Muscle of leg (tissue), 11 donors: ENCODE results near the gene PKHD1. TPM values are rescaled to one million over a fixed set of nuclear protein-coding genes. Genes with fewer than 3 reads are reported as not detected.
"Not testable (repeated sequence)": the region's sequence is repeated elsewhere in the genome, so short reads cannot be mapped to it uniquely, and the experiment has no call there.

Experiments used
- DNase-seq: peaks from one replicate; pipeline ENCODE4 v3.0.0; 2013
- H3K27ac ChIP-seq: one replicate; pipeline ENCODE4 v1.5.1; 2013; ENCODE audit warnings: mild to moderate bottlenecking, low read length, control low read depth
- H3K27me3 ChIP-seq: one replicate; pipeline ENCODE4 v1.6.1; 2013; ENCODE audit warnings: low read length; ENCODE audit not compliant: control insufficient read depth, insufficient read depth
- H3K36me3 ChIP-seq: one replicate; pipeline ENCODE4 v1.6.1; 2013; ENCODE audit warnings: low read length; ENCODE audit not compliant: control insufficient read depth, insufficient read depth
- H3K4me1 ChIP-seq: one replicate; pipeline ENCODE4 v1.6.1; 2013; ENCODE audit warnings: low read length; ENCODE audit not compliant: control insufficient read depth, insufficient read depth
- H3K4me3 ChIP-seq: one replicate; pipeline ENCODE4 v1.5.1; 2013; ENCODE audit warnings: low read length, control low read depth
- H3K9me3 ChIP-seq: replicated peaks from 2 replicates; pipeline ENCODE4 v1.6.1; 2013; ENCODE audit warnings: low read depth, low read length; ENCODE audit not compliant: control insufficient read depth
- WGBS: methylation state at CpG from one replicate; pipeline ENCODE4 v1.1.5; 2013; ENCODE audit warnings: missing lambda C conversion rate; ENCODE audit not compliant: insufficient coverage; 5-methylcytosine and 5-hydroxymethylcytosine counted together
- polyA plus RNA-seq, 8 donors: library from polyadenylated mRNA; unstranded; fragments of 120-200 nt; gene quantifications; one replicate each; pipeline versions ENCODE4 v1.2.1 to v1.2.3, GENCODE V29; 2013; ENCODE audit warnings: inconsistent platforms in 1 of 8, low replicate concordance in 1 of 8; ENCODE audit not compliant: insufficient read length in 8 of 8, insufficient read depth in 1 of 8
- total RNA-seq: library from RNA; stranded (reverse); fragments of 120-200 nt; gene quantifications from one replicate; pipeline ENCODE4 v1.2.4, GENCODE V29; 2013

The PKHD1 gene
- total and polyA plus RNA-seq, 9 donors, result 2.5 to 11.1 (median 3.6) TPM

DNA sequence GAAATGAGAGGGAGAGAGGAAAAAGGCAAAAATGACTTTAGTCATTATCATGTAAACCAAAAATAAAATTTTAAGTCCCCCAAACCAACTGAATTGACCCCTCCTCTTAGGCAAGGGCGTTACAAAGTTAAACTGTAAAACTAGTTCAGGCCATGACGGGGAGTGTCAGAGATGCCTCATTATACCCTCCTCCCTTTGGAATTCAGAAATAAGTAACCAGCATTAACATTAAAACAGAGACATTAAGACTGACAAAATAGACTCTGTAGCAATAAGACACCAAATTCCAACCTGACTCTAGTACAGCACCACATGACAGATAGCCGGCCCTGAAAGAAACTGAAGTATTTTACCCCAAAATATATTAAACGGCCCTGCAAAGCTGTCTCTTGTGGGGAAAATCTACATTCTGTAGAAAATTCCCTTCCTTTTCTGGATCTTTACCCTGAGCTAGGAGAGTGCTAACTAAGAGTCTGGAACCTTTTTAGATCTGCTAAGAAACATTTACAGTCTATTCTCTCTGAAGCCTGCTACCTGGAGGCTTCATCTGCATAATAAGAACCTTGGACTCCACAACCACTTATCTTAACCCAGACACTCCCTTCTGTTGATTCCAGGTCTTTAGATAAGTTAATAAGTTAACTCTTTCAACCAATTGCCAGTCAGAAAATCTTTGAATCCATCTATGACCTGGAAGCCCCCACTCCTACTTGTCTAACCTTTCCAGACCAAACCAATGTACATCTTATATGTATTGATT is 150.7 kb downstream of the PKHD1 start:
- WGBS, result 6% methylated on average over 2 of the region's 4 CpGs
- H3K9me3 ChIP-seq, result no peaks in the 10 kb centered on the region

DNA sequence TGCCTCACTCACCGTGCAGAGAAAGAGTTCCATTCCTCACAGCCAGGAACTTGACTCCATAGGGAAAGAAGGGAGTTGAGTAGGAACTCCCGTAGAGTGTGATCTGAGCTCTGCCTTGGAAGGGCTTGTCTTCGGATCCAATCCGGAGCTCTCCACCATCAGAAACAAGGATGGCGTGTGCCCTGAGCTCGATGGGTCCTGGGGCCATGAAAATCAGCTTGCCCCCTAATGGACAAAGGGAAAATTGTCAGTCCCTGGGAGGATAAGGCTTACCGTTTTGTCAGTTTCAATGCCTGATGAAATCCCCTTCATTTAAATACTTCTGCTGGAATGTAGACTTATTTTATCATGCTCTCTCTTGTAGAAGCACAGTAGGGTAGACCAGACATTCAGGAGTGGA is 153.3 kb downstream of the PKHD1 start:
- Histone ChIP-seq H3K4me3 (no peak overlapping the region), H3K9me3 (no peaks in the 10 kb centered on the region), H3K4me1 (no peaks in the 10 kb centered on the region), H3K36me3 (no peaks in the 10 kb centered on the region), H3K27ac (no peak overlapping the region), H3K27me3 (no peaks in the 10 kb centered on the region)
- no peak for DNase-seq
- WGBS, result 68% methylated on average over 4 of the region's 7 CpGs

More for the DNA sequence above, 150.7 kb downstream of the PKHD1 start:
- no peaks in the 10 kb centered on the region for H3K4me1 ChIP-seq
- no peak overlapping the region for H3K4me3 ChIP-seq
- no peaks in the 10 kb centered on the region for H3K36me3 ChIP-seq
- no peak overlapping the region for H3K27ac ChIP-seq
- no peak for DNase-seq
- no peaks in the 10 kb centered on the region for H3K27me3 ChIP-seq

DNA sequence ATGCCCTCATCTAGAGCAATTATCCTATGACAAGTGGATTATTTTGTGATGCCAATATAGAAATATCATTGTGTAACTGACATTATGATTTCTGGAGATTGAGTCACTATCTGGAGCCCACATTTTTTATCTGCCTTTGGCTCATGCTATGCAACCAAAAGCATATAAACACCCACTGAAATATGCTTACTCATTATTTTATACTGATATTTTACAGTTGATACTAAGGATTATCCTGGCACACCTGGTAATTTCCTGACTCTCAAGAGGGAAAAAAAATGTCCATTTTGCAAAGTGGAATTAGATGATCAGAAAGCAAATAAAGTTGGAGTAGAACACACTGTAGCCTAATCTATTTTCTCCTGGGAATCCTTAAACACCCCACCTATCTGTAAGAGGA is 154.5 kb downstream of the PKHD1 start:
- H3K4me3 ChIP-seq, result no peak overlapping the region
- H3K4me1 ChIP-seq, result no peaks in the 10 kb centered on the region
- H3K27ac ChIP-seq, result no peak overlapping the region
- no peaks in the 10 kb centered on the region for H3K27me3 ChIP-seq
- H3K36me3 ChIP-seq, result no peaks in the 10 kb centered on the region
- no peak for DNase-seq
- no peaks in the 10 kb centered on the region for H3K9me3 ChIP-seq

DNA sequence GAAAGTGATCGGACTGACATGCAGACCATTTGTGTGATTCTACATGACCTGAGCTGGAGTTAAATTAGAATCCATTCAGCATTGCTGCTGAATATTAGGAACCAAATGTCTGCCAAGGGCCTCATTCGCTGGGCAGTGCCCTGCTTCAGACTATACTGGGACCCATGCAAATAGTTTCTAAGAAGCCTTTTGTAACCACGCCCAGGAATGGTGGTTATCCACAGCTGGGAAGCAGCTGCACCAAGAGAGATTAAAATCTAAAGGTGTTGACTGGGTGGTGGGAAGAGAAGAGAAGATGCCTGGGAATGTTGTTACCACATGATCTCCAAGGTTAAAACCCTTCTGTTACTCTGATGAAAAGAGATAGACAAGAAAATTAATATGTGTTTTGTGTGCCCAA is 156.8 kb downstream of the PKHD1 start:
- WGBS, result 79% methylated on average over 3 of the region's 3 CpGs
- no peak for DNase-seq
- Histone ChIP-seq H3K27ac (no peak overlapping the region), H3K9me3 (no peaks in the 10 kb centered on the region), H3K4me3 (no peak overlapping the region), H3K27me3 (no peaks in the 10 kb centered on the region), H3K4me1 (no peaks in the 10 kb centered on the region), H3K36me3 (no peaks in the 10 kb centered on the region)

DNA sequence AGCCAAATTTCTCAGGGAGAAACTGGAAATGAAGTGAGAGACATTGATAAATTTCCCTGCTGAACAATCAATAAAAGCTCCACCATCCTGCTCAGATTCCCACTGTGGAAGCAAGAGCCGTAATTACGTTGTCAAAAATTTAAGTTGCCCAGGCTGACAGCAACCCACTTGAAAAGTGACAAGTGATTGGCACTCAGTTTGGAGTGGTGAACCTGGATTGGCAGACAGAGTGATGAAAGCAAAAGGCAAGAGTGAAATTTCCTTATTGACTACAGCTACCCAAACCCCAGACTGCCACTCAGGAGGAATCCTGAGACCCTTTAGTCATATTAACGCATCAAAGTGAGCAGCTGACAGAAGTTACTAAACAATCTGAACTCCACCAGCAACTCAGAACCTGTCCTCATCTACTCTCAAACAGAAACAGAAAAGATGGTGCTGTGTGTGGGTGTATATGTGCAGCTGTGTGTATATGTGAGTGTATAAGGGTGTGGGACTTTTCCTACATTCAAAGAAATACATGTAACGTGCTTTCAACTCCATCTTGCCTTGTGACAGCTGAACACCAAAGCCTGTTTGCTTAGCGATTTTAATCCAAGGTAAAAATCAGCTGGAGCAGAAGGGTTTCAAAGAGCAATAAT is 157.4 kb downstream of the PKHD1 start:
- WGBS, result 80% methylated on average over 1 of the region's 5 CpGs
- H3K4me3 ChIP-seq, result no peak overlapping the region
- H3K9me3 ChIP-seq, result no peaks in the 10 kb centered on the region
- H3K27ac ChIP-seq, result no peak overlapping the region
- no peaks in the 10 kb centered on the region for H3K27me3 ChIP-seq
- DNase-seq, result no peak
- H3K36me3 ChIP-seq, result no peaks in the 10 kb centered on the region
- no peaks in the 10 kb centered on the region for H3K4me1 ChIP-seq

DNA sequence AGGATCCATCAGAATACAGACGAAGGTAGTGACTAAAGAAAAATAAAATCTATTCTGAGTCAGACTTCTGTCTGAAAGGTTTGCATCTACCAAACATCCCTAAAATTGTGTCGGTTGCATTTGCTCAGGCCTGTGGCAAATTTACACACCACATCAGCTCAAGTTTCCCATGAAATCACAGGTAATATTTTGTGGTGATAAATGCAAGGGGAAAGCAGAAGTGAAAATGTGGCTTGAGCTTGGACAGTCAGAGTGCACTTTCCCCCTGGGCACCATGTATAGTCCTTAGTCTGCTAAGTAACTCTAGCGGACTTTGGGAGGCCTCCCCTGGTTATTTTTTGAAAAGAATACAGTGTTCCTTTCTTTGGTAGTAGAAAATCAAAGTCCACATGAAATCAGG is 159.1 kb downstream of the PKHD1 start:
- Histone ChIP-seq H3K36me3 (no peaks in the 10 kb centered on the region), H3K9me3 (no peaks in the 10 kb centered on the region), H3K27me3 (no peaks in the 10 kb centered on the region), H3K4me3 (no peak overlapping the region), H3K27ac (no peak overlapping the region), H3K4me1 (no peaks in the 10 kb centered on the region)
- DNase-seq, result no peak
- WGBS, result 20% methylated on average over 1 of the region's 3 CpGs

DNA sequence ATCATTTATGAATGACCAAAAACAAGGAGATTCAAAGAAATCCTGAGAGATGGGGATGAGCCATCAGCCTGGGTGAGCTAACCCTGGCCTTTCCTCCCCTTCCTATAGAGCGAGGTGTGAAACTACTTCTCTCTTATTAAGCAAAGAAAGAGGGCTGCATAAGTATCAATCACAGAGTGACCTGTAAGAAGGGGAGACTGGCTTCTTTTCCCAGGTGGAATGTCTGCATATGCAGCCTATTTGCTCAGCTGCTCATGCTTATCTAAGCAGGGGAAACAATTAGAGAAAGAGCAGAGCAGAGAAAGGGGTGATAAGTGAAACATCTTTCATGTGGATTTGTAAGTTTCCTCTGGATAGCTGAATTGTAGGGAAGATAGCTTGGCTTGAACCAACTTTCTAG is 160.0 kb downstream of the PKHD1 start:
- H3K36me3 ChIP-seq, result no peaks in the 10 kb centered on the region
- no peak overlapping the region for H3K4me3 ChIP-seq
- no peak for DNase-seq
- WGBS, result no CpG with 5 or more reads among the region's 1 CpG
- no peaks in the 10 kb centered on the region for H3K4me1 ChIP-seq
- no peak overlapping the region for H3K27ac ChIP-seq
- no peaks in the 10 kb centered on the region for H3K27me3 ChIP-seq
- H3K9me3 ChIP-seq, result no peaks in the 10 kb centered on the region

DNA sequence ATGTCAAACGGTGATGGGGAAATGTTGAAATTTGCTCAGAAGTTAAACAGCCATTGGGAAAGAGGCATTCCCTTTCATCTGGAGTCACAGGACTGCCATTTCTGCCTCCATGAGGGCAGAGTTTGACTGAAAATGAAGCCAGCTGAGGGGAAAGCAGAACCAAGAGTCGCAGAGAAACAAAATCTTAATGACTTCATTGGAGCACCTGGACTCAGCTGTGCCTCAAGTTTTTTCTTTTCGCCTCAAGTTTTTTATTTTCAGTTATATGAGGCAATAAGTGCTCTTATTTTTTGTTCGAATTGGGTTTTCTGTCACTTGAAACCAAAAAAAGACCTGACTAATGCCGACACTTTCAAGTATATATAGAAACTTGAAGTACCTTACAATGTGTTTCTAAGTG is 161.3 kb downstream of the PKHD1 start:
- H3K36me3 ChIP-seq, result no peaks in the 10 kb centered on the region
- no peak overlapping the region for H3K4me3 ChIP-seq
- no peaks in the 10 kb centered on the region for H3K4me1 ChIP-seq
- 50% methylated on average over 2 of the region's 5 CpGs for WGBS
- DNase-seq, result no peak
- no peaks in the 10 kb centered on the region for H3K27me3 ChIP-seq
- no peaks in the 10 kb centered on the region for H3K9me3 ChIP-seq
- H3K27ac ChIP-seq, result no peak overlapping the region

DNA sequence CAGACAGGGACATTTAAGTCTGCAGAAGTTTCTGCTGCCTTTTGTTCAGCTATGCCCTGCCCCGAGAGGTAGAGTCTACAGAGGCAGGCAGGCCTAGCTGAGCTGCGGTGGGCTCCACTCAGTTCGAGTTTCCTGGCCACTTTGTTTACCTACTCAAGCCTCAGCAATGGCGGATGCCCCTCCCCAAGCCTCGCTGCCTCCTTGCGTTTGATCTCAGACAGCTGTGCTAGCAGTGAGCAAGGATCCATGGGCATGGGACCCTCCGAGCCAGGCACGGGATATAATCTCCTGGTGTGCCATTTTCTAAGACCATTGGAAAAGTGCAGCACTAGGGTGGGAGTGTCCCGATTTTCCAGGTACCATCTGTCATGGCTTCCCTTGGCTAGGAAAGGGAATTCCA is 164.9 kb downstream of the PKHD1 start:
- DNase-seq, H3K27me3 ChIP-seq, H3K4me3 ChIP-seq, H3K27ac ChIP-seq, H3K9me3 ChIP-seq, H3K4me1 ChIP-seq, H3K36me3 ChIP-seq: not testable (repeated sequence)
- 92% methylated on average over 6 of the region's 9 CpGs for WGBS

DNA sequence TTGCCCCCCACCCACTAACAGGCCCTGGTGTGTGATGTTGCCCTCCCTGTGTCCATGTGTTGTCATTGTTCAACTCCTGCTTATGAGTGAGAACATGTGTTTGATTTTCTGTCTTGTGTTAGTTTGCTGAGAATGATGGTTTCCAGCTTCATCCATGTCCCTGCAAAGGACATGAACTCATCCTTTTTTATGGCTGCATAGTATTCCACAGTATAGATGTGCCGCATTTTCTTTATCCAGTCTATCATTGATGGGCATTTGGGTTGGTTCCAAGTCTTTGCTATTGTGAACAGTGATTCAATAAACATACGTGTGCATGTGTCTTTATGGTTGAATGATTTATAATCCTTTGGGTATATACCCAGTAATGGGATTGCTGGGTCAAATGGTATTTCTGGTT is 169.1 kb downstream of the PKHD1 start:
- not testable (repeated sequence) for H3K4me1 ChIP-seq, H3K36me3 ChIP-seq, H3K27me3 ChIP-seq, H3K27ac ChIP-seq, H3K9me3 ChIP-seq, DNase-seq, H3K4me3 ChIP-seq
- no CpG with 5 or more reads among the region's 2 CpGs for WGBS
